Activated CD8-positive, alpha-beta T cell treated with anti-CD3 and anti-CD28 coated beads for 36 hours (primary cell): Measurements from ENCODE around the gene KRTAP5-6. TPM values are rescaled to one million over a fixed set of nuclear protein-coding genes. Genes with fewer than 3 reads are reported as not detected.
A peak's percentile ranks its signal among the peaks of the same experiment; 100 is the strongest.

Experiments used
- ATAC-seq: fragments of 200-7000 bp; cut with Tn5 transposase; one replicate; pipeline ENCODE4 v1.10.0; 2021; ENCODE audit warnings: mild to moderate bottlenecking, moderate library complexity
- CTCF ChIA-PET: fragments of 350-600 bp; sonication (Branson Sonifier 250); formaldehyde crosslinking; loops from one replicate; lab custom pipeline; 2021; ENCODE audit warnings: antibody characterized with exemption; lab: Charles Lee
- POLR2A ChIA-PET: fragments of 350-600 bp; sonication (Branson Sonifier 250); formaldehyde crosslinking; loops from one replicate; lab custom pipeline; 2021; ENCODE audit warnings: antibody characterized with exemption; lab: Charles Lee
- DNase-seq: peaks from one replicate; pipeline ENCODE4 v3.0.0-alpha.2; 2020
- H3K27ac Mint-ChIP-seq: one replicate; pipeline ENCODE4 v1.8.0; 2021; ENCODE audit warnings: mild to moderate bottlenecking, mixed read lengths
- H3K27me3 Mint-ChIP-seq: one replicate; pipeline ENCODE4 v1.8.0; 2021; ENCODE audit warnings: mixed read lengths
- H3K36me3 Mint-ChIP-seq: one replicate; pipeline ENCODE4 v1.8.0; 2021; ENCODE audit warnings: low read depth, mixed read lengths
- H3K4me1 Mint-ChIP-seq: one replicate; pipeline ENCODE4 v1.8.0; 2021; ENCODE audit warnings: low read depth, mixed read lengths
- H3K4me3 Mint-ChIP-seq: one replicate; pipeline ENCODE4 v1.8.0; 2021; ENCODE audit warnings: mild to moderate bottlenecking, moderate library complexity, mixed read lengths
- H3K9me3 Mint-ChIP-seq: one replicate; pipeline ENCODE4 v1.8.0; 2021; ENCODE audit warnings: mixed read lengths
- CTCF ChIP-seq: fragments of 200-600 bp; IDR thresholded peaks from one replicate; pipeline ENCODE4 v1.8.0; 2022; ENCODE audit warnings: antibody characterized with exemption, mild to moderate bottlenecking
- intact Hi-C: fragments of 100-400 bp; cut with micrococcal nuclease; formaldehyde crosslinking; loops from one replicate; pipeline ENCODE4 v1.10.0; 2022
- total RNA-seq, 2 experiments: library from RNA; stranded (reverse); gene quantifications; one replicate each; pipeline ENCODE4 v1.2.3, GENCODE V29; 2021

Gene KRTAP5-6
- total RNA-seq, 2 experiments from 2014 or later = not detected

GRCh38 chr11:1693327-1694063 is 3.5 kb upstream of the KRTAP5-6 start:
- ChIA-PET CTCF (interaction anchor here (0.6 to 5.6 kb wide), 64 partner anchors 8 to 463 kb away, joined by 3 to 336 read pairs (median 6); partner anchors contain the start of genes IFITM10, SYT8 and TNNI2), POLR2A (interaction anchor here (0.6 to 1.3 kb wide), 3 partner anchors 139 to 1090 kb away, joined by 3 to 7 read pairs (median 3); partner anchors contain the start of gene TNNI2)
- no peaks in the 10 kb centered on the region for H3K36me3 Mint-ChIP-seq
- H3K4me3 Mint-ChIP-seq = peak overlapping the region; percentile 47
- peaks cover 15% of the 10 kb centered on the region for H3K27me3 Mint-ChIP-seq
- no peak overlapping the region for H3K27ac Mint-ChIP-seq
- TF ChIP-seq CTCF = peak; percentile 90
- peak; percentile 28 for ATAC-seq
- DNase-seq = peak; percentile 68
- H3K4me1 Mint-ChIP-seq = peaks cover 5% of the 10 kb centered on the region
- H3K9me3 Mint-ChIP-seq = no peaks in the 10 kb centered on the region
- intact Hi-C loops = loop anchor here (2.0 kb wide), 1 partner anchor 139 kb away; no protein-coding TSS in a partner anchor

GRCh38 chr11:1694064-1694845 is 2.7 kb upstream of the KRTAP5-6 start:
- Mint-ChIP-seq H3K27me3 (peaks cover 14% of the 10 kb centered on the region), H3K27ac (no peak overlapping the region), H3K4me1 (peaks cover 5% of the 10 kb centered on the region), H3K4me3 (no peak overlapping the region), H3K36me3 (no peaks in the 10 kb centered on the region), H3K9me3 (no peaks in the 10 kb centered on the region)
- ChIA-PET CTCF (interaction anchor here (0.6 to 5.6 kb wide), 69 partner anchors 8 to 462 kb away, joined by 3 to 336 read pairs (median 5); partner anchors contain the start of genes IFITM10, SYT8 and TNNI2), POLR2A (interaction anchor here (0.7 to 1.3 kb wide), 3 partner anchors 81 to 145 kb away, joined by 3 to 7 read pairs (median 3); partner anchors contain the start of gene TNNI2)
- DNase-seq (peak; percentile 85), ATAC-seq (peak; percentile 91)
- intact Hi-C loops = loop anchor here (2.0 kb wide), 1 partner anchor 139 kb away; no protein-coding TSS in a partner anchor
- peak; percentile 76 for TF ChIP-seq CTCF

GRCh38 chr11:1694846-1695547 is 2.0 kb upstream of the KRTAP5-6 start:
- CTCF ChIA-PET = interaction anchor here (0.7 to 5.6 kb wide), 37 partner anchors 12 to 456 kb away, joined by 3 to 336 read pairs (median 8); partner anchors contain the start of genes SYT8 and TNNI2
- no peak overlapping the region for H3K27ac Mint-ChIP-seq
- peaks cover 12% of the 10 kb centered on the region for H3K27me3 Mint-ChIP-seq

More at GRCh38 chr11:1694846-1695547, 2.0 kb upstream of the KRTAP5-6 start:
- no peak overlapping the region for H3K4me3 Mint-ChIP-seq
- H3K4me1 Mint-ChIP-seq = peaks cover 5% of the 10 kb centered on the region
- DNase-seq (no peak), ATAC-seq (no peak)
- intact Hi-C loops = loop anchor here (2.0 kb wide), 1 partner anchor 138 kb away; no protein-coding TSS in a partner anchor
- no peaks in the 10 kb centered on the region for H3K36me3 Mint-ChIP-seq
- POLR2A ChIA-PET = interaction anchor here (1.3 kb wide), 1 partner anchor 138 kb away, joined by 7 read pairs; no protein-coding TSS in a partner anchor
- TF ChIP-seq CTCF = no peak
- H3K9me3 Mint-ChIP-seq = no peaks in the 10 kb centered on the region
